Left hindlimb (tissue), 1 donor: Measurements from ENCODE around the gene PREX1.

Experiments
- DNase-seq: peaks from one replicate; pipeline ENCODE4 v3.0.0-alpha.2; 2018

PREX1 gene

DNA sequence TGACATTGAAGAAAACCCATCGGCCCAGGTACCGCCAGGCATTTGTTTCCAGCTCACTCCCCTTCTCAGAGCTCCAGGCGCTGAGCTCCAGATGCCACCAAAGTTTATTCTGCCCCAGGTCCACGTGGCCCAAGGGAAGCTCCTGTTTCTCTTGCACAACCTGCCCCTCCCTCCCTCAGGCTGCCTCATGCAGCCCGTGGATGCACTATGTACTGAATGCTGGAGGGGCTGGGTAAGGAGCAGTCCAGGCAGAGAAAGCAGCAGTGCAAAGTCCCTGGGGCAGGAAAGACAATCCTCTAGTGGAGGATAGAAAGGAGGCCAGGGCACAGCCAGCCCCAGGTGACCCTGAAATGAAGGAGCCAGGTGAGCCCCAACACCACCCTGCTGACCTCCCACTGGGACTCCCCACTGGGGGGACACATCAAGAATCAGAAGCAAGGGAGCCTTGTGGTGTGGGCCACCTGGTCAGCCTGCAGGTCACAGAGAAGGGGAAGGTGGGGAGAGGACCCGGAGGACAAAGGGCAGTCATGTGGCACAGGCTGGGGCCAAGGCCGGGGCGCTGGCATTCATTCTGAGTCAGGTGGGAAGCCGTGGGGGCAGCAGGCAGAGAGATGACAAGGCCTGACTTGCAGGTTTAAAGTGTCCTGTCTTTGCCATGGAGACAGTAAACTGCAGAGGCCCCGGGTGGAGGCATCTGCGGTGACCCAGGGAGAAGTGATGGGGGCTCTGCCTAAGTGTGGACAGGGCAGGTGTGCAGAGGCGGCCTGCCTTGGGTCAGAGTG, 230.1 kb downstream of the PREX1 start:
- no peak for DNase-seq

DNA sequence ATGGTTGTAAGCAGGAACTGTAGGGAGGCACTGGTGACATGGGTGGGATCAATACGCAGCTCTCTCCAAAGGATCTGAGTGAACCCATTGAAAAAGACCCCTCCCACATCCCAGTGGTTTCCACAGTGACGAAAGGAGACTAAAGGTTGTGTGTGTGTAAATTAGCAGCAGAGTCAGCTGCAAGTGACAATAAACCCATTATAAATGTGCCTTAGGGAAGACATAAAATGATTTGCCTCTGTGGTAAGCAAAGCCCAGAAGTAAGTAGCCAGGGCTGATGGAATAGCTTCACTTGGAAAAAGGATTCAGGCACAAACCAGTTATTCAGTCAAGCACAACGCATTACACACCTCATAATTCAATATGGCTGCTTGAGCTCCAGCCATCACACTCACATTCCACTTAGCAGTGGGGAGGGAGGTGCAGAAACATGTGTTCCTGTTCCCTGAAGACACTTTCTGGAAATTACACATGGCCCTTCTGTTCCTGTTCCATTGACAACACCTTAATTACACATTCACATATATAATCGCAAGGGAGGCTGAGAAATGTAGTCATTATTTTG, 231.4 kb downstream of the PREX1 start:
- no peak for DNase-seq

DNA sequence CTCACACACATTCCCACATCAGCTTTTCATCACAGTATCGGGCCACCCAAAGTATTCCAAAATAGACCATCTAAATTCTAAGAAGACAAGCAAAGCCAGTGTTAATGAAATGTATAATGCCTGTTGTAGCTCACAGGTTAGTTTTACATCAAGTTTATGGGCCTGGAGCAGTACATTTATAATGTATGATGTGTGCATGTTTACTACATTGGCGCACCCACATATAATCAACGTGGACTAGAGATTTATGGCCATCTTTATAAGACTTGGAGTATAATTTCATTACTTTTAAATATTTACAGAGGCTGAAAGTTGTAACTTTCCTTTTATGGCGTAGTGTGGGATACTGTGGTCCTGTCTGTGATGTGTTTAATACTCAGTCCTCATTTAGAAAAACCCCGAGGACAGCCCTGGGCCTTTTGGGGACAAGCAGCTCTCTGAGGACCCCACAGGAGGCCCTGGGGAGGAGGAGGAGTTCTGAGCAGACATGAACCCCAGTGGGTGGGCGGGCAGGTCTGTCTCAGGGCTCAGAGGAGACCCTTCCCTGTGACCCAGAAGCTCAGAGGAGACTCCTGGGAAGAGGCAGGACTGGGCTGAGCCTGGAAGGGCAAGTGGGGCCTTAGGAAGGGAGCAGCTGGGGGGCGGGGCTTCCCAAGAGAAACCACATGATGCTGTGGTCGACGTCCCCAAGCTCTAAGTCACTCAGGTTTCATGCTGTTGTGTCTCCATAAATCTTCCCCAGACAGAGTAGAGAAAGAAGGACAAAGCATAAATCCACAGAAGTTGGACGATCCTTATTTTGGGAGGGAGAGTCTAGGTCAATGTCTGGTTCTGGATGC, 232.1 kb downstream of the PREX1 start:
- no peak for DNase-seq

DNA sequence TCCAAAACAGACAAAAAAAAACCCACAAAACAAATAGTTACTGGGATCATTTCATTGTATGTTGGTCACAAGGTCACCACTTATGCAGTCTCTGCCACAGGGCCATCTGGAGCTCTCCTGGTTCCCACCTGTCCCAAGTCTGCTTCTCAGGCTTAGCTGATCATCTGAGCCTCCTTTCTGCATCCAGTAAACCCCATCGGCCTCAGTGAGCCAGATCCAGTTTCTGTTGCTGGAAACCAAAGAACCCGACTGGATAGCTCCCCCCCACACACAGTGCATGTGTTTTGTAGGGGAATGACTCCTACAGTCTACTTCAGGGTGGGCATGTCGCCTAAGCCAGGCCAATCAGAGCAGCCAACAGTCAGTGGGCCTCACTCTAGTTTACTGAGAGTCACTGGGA, 233.3 kb downstream of the PREX1 start:
- DNase-seq: no peak

DNA sequence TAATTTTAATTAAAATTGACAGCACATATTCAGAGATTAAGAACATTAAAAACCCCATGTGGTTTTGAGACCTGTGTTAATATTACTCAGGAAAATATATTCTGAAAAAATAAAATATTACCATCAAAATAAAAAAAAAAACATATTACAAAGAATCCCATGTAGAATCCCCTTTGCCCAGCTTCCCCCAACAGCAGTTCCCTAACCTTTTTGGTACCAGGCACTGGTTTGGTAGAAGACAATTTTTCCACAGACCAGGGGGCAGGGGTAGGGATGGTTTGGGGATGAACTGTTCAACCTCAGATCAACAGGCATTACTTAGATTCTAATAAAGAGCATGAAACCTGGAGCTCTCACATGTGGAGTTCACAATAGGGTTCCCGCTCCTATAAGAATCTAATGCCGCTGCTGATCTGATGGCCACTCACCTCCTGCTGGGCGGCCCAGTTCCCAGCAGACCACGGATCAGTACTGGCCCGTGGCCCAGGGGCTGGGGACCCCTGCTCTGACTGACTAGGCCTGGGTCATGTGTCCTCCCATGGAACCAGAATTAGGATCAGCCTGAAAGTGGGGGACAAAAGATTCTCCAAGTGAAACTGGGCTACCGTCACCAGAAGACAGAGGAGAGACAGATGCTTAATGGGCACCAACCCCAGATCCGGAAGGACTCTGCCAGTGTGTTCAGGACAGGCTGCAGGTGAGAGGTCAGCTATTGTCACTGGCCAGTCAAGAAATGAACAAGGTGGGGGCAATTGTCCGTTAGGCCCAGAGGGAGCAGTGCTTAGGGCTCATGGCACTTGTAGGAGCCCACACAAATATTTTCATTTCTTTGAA, 235.5 kb downstream of the PREX1 start:
- DNase-seq: no peak

DNA sequence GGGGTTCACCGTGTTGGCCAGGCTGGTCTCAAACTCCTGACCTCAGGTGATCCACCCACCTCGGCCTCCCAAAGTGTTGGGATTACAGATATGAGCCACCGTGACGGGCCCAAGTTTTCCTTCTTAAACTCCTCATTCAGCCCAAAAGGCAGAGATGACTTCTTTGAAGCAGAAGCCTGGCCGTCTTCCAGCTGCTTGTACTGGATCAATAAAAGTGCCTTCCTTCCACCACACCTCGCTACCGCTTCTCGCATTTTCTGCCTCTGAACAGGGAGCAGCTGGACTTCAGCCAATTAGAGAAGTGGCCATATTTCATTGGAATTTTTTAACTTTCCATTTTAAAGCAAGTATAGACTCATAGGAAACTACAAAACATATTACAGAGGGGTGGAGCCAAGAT, 241.1 kb downstream of the PREX1 start:
- no peak for DNase-seq

DNA sequence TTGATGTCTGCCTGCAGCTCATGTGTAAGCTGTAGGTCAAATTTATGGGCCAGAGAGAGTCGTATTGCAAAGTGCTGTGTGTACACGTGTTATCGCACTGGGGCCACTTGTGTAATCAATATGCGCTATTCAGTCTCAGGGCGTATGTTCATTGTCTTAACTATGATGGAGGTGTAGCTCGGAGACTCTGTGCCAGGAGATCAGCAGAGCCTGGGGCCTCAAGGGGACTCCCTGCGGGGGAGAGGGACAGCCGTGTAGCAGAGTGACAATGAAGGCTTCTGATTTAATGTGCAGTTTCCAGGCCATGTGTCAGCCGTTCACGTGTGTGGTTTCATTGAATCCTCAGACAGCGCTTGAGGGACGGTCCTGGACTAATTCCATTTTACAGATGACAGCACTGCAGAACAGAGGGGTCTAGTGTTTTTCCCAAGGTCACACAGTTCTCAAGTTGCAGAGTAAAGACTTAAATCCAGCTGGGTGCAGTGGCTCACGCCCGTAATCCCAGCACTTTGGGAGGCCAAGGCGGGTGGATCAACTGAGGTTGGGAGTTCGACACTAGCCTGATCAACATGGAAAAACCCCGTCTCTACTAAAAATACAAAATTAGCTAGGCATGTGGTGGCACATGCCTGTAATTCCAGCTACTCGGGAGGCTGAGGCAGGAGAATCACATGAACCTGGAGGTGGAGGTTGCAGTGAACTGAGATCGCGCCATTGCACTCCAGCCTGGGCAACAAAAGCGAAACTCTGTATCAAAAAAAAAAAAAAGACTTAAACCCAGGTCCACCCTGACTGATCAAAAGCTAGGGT, 242.5 kb downstream of the PREX1 start:
- no peak for DNase-seq

DNA sequence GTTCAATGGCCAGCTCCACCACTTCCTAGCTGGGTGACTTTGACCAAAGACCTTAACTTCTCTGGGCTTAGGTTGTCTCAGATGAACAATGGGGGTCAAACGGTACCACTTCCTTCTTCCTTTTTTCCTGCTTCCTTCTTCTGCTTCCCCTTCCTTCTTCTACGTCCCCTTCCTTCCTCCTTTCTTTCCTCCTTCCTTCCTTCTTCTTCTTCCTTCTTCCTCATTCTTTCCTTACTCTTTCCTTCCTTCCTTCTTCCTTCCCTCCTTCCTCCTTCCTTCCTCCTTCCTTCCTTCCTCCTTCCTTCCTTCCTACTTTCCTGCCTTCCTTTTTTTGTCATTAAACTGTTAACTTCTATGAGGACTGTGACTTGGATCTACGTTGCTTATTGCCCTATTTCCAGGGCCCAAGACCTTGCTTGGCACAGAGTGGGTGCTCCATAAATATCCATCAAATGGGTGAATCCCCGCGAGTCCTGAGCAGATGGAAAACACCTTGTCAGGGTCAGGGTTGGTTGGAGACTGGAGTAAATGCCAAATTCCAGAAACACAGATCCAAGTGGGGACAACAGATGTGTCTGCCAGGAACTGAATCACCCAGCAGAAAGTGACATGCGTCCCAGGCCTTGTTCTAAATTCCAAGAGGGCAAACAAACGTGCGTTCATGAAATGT, 243.3 kb downstream of the PREX1 start:
- DNase-seq: no peak

DNA sequence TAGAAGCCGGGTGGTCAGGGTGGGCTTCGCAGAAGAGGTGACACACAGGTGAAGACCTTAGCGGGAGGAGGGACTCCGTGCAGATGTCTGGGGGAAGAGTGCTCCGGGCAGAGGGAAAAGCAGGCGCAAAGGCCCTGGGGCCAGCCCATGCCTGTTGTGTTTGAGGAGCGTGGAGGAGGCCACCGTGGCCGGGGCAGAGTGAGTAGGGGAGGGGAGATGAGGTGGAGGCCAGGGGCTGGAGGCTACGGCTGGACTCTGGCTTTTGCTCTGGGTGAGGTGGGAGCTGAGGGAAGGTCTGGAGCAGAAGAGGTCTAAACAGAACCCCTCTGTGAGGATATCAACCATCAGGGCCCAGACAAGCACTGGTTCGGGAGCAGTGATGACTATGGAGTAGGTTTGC, 244.0 kb downstream of the PREX1 start:
- DNase-seq: no peak

DNA sequence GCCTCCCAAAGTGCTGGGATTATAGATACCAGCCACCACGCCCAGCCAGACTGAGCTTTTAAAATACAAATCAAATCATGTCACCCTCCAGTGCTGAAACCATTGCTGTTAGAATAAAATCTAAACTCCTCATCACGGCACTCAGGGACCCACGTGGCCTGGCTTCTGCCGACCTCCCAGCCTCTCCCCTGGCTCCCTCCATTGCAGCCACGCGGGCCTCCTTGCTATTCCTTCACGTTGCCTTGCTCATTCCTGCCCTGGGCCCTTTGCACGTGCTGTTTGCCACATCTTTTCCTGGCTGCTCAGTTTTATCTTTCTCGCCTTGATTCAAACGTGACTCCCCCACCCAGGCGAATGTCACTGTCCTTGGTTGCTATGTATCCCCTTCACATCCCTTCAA, 244.6 kb downstream of the PREX1 start:
- no peak for DNase-seq

DNA sequence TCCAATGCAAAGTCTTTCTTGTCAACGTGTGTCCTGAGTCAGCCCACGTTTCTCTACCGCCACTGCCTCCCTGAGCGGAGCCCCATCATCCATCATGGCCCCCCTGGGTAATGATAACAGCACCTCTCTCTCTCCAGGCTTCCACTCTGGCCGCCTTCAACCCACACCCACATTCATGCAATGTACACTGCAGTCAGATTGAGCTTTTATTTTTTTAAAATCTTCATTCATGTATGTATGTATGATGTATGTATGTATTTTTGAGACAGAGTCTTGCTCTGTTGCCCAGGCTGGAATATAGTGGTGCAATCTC, 245.2 kb downstream of the PREX1 start:
- no peak for DNase-seq

DNA sequence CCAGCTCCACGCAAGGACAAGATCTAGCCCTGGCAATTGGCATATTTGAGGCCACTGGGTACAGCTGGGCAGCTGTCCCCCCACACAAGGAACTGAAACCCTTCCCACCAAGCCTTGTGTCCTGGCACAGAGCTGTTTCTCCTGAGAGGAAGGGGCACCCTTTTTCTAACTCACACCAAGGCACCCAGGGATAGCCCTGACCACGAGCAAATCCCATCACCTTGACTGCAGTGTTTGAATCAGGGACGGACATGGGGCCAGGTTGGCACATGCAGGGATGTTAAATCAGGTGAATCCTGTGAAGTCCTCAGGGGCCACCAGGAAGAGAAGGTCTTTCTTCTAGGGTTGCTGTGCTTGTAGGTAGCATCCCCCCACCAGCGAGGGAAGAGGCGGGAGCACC, 246.6 kb downstream of the PREX1 start:
- no peak for DNase-seq

DNA sequence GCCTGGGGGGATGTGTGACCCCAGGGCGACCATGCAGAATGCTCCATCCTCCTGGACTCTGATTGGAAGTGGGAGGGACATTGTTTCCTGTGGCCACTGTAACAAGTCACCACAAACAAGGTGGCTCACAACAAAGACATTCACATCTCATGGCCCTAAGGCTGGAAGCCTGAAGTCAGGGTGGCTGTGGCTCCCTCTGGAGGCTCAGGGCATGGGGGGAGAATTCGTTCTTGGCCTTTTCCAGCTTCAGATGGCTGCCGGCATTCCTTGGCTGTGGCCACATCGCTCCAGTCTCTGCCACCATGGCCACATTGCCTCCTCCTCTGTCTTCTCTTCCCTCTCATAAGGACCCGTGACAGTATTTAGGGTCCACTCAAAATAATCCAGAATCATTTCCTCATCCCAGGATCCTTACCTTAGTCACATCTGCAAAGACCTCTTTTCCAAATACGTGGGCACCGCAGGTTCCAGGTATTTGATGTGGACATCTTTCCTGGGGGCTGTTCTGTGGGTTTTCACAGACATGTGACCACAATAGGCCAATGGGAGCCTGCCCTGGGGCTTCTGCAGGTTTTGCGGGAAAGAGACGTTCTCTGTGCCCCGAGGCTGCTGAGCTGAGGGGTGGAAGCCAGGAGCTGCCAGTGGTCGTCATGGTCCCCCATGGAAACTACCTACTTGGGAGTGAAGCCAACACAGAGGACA, 249.3 kb downstream of the PREX1 start:
- no peak for DNase-seq

DNA sequence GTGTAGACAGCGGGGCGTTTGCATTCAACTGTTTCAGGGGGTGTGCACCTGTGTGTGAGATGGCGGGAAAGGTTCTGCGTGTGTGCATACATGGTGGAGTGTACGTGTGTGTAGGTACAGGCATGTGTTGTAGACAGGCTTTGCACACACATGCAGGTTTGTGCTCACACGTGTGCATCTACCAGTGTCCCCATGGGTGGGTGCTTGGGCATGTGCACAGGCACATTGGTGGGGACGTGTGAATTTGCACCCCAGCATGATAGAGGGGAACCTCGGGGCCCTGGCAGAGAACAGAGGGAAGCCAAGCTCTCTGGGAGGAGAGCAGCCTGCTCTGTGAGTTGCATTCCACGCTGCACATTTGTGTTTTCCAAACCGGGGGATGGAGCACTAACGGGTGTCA, 250.2 kb downstream of the PREX1 start:
- DNase-seq: no peak

DNA sequence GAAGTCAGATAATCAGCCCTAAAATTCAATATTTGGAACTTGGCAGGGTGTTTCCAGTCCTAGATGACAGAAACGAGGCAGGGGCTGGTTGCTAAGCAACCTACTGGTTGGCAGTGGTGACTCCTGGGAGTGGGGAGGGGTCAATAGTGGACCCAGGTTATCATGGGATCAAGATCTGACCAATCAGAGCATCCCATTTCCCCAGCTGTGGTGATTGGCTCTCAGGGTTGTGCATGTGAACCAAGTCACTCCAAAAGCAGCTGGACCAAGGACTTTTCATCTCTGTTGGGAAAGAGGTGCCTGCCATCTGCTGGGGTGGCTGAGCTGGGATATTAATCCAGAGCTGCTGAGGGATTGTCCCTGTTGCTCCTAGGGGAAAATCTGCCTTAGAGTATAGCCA, 253.4 kb downstream of the PREX1 start:
- DNase-seq: no peak
